ENCODE results near the gene MAPRE2. TPM values are rescaled to one million over a fixed set of nuclear protein-coding genes. Genes with fewer than 3 reads are reported as not detected.

Gene MAPRE2
- total and polyA plus RNA-seq, 7 experiments from 2014 or later, result 44.7 to 84.4 (median 81.7) TPM

GRCh38 chr18:35085450-35086380 is 44.5 kb downstream of the MAPRE2 start:
- Histone ChIP-seq H3K4me1 (ENCODE audit: control insufficient read depth in 2 of 2, insufficient read depth in 2 of 2, low read length in 2 of 2) (no peaks in the 10 kb centered on the region), H3K36me3 (ENCODE audit: control insufficient read depth in 2 of 3, insufficient read depth in 3 of 3, low read length in 3 of 3) (no peaks in the 10 kb centered on the region), H3K27me3 (ENCODE audit: control insufficient read depth in 2 of 2, insufficient read depth in 2 of 2, low read length in 2 of 2) (no peaks in the 10 kb centered on the region), H3K27ac (ENCODE audit: low read depth, low read length) (no peak overlapping the region), H3K9me3 (ENCODE audit: control insufficient read depth in 2 of 3, low read length in 3 of 3) (no peaks in the 10 kb centered on the region), H3K4me3 (ENCODE audit: low read length) (no peak overlapping the region)
- H3K4me1 Mint-ChIP-seq, result peaks cover 2 to 74% (median 62%) of the 10 kb centered on the region in 7 donors
- no peaks in the 10 kb centered on the region for H3K27me3 Mint-ChIP-seq
- ChIA-PET CTCF (no interaction called here), POLR2A (interaction anchor here (1.1 kb wide), 1 partner anchor 59 kb away, joined by 3 read pairs; no protein-coding TSS in a partner anchor)
- H3K36me3 Mint-ChIP-seq, result peaks cover 8 to 39% (median 17%) of the 10 kb centered on the region in 5 donors
- H3K4me3 Mint-ChIP-seq, result no peak overlapping the region
- ATAC-seq, result no peak
- H3K27ac Mint-ChIP-seq, result peak overlapping the region in 1 of 9 donors; percentile 19
- H3K9me3 Mint-ChIP-seq, result peaks cover 0 to 2% (median 0%) of the 10 kb centered on the region in 11 donors
- no peak for DNase-seq
- intact Hi-C loops (cut with micrococcal nuclease), result loop anchor here in 1 of 2 donors (2.0 kb wide), 2 partner anchors 17 to 21 kb away; no protein-coding TSS in a partner anchor

GRCh38 chr18:35086704-35087103 is 45.5 kb downstream of the MAPRE2 start:
- no peaks in the 10 kb centered on the region for H3K36me3 ChIP-seq (ENCODE audit: control insufficient read depth in 2 of 3, insufficient read depth in 3 of 3, low read length in 3 of 3)
- H3K27me3 Mint-ChIP-seq, result no peaks in the 10 kb centered on the region
- intact Hi-C loops (cut with micrococcal nuclease), result loop anchor here in 1 of 2 donors (2.0 kb wide), 2 partner anchors 18 to 20 kb away; no protein-coding TSS in a partner anchor
- peak overlapping the region in 3 of 9 donors; percentile 49 to 64 (median 60) for H3K27ac Mint-ChIP-seq
- H3K4me1 Mint-ChIP-seq, result peaks cover 2 to 65% (median 57%) of the 10 kb centered on the region in 7 donors
- no peaks in the 10 kb centered on the region for H3K27me3 ChIP-seq (ENCODE audit: control insufficient read depth in 2 of 2, insufficient read depth in 2 of 2, low read length in 2 of 2)
- peaks cover 8 to 31% (median 14%) of the 10 kb centered on the region in 5 donors for H3K36me3 Mint-ChIP-seq
- no peak overlapping the region for H3K4me3 Mint-ChIP-seq
- DNase-seq (no peak), ATAC-seq (no peak)
- no peak overlapping the region for H3K4me3 ChIP-seq (ENCODE audit: low read length)
- no peaks in the 10 kb centered on the region for H3K9me3 ChIP-seq (ENCODE audit: control insufficient read depth in 2 of 3, low read length in 3 of 3)
- H3K27ac ChIP-seq (ENCODE audit: low read depth, low read length), result no peak overlapping the region
- ChIA-PET CTCF (no interaction called here), POLR2A (no interaction called here)
- peaks cover 0 to 2% (median 0%) of the 10 kb centered on the region in 11 donors for H3K9me3 Mint-ChIP-seq
- H3K4me1 ChIP-seq (ENCODE audit: control insufficient read depth in 2 of 2, insufficient read depth in 2 of 2, low read length in 2 of 2), result no peaks in the 10 kb centered on the region

DNA sequence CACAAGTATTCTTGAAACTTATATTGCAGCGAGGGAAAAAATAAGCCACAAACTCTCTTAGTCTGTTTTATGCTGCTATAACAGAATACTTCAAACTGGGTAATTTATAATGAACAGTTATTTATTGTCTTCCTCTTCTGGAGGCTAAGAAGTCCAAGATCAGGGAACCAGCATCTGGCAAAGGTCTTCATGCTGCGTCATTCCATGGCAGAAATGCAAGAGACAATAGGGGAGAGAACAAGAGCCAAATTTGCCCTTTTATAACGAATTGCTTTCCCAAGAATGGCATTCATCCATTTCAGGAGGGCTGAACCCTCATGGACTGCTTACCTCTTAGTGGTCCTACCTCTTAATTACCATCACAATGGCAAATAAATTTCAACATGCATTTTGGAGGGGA is 46.5 kb downstream of the MAPRE2 start:
- Mint-ChIP-seq H3K27me3 (no peaks in the 10 kb centered on the region), H3K27ac (peak overlapping the region in 2 of 9 donors; percentile 60 to 63), H3K4me1 (peaks cover 2 to 66% (median 57%) of the 10 kb centered on the region in 7 donors), H3K36me3 (peaks cover 4 to 35% (median 10%) of the 10 kb centered on the region in 5 donors), H3K4me3 (no peak overlapping the region), H3K9me3 (peaks cover 0 to 2% (median 0%) of the 10 kb centered on the region in 11 donors)
- ChIA-PET POLR2A (no interaction called here), CTCF (interaction anchor here (1.0 kb wide), 1 partner anchor 62 kb away, joined by 3 read pairs; no protein-coding TSS in a partner anchor)
- ATAC-seq (no peak), DNase-seq (no peak)
- Histone ChIP-seq H3K27me3 (ENCODE audit: control insufficient read depth in 2 of 2, insufficient read depth in 2 of 2, low read length in 2 of 2) (no peaks in the 10 kb centered on the region), H3K4me1 (ENCODE audit: control insufficient read depth in 2 of 2, insufficient read depth in 2 of 2, low read length in 2 of 2) (no peaks in the 10 kb centered on the region), H3K9me3 (ENCODE audit: control insufficient read depth in 2 of 3, low read length in 3 of 3) (no peaks in the 10 kb centered on the region), H3K27ac (ENCODE audit: low read depth, low read length) (no peak overlapping the region), H3K4me3 (ENCODE audit: low read length) (no peak overlapping the region), H3K36me3 (ENCODE audit: control insufficient read depth in 2 of 3, insufficient read depth in 3 of 3, low read length in 3 of 3) (no peaks in the 10 kb centered on the region)
- intact Hi-C loops (cut with micrococcal nuclease), result loop anchor here in 1 of 2 donors (2.0 kb wide), 2 partner anchors 19 kb away; no protein-coding TSS in a partner anchor

DNA sequence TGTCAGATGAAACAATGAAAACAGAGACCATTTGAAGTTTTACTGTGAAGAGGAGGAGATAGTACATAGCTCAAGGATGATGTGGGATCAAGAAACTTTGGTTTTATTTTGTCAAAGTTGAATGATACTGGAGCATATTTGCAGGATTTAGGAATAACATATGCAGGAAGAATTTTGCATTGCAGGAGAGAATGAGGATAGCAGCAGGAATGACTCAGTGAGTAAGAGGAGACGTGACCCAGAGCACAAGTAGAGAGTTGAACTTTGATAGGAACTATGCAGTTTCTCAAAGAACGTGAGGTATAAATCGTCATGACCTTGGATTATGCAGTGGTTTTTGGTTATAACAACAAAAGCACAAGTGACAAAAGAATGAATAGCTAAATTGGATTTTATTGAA is 47.7 kb downstream of the MAPRE2 start:
- DNase-seq (no peak), ATAC-seq (no peak)
- H3K36me3 ChIP-seq (ENCODE audit: control insufficient read depth in 2 of 3, insufficient read depth in 3 of 3, low read length in 3 of 3), result no peaks in the 10 kb centered on the region
- H3K4me3 ChIP-seq (ENCODE audit: low read length), result no peak overlapping the region
- H3K9me3 Mint-ChIP-seq, result peaks cover 0 to 2% (median 0%) of the 10 kb centered on the region in 11 donors
- no peak overlapping the region for H3K27ac ChIP-seq (ENCODE audit: low read depth, low read length)
- ChIA-PET POLR2A (no interaction called here), CTCF (no interaction called here)
- H3K9me3 ChIP-seq (ENCODE audit: control insufficient read depth in 2 of 3, low read length in 3 of 3), result no peaks in the 10 kb centered on the region
- H3K27ac Mint-ChIP-seq, result peak overlapping the region in 1 of 9 donors; percentile 24
- intact Hi-C loops (cut with micrococcal nuclease), result no loop called here
- H3K36me3 Mint-ChIP-seq, result peaks cover 4 to 29% (median 14%) of the 10 kb centered on the region in 5 donors
- H3K4me1 ChIP-seq (ENCODE audit: control insufficient read depth in 2 of 2, insufficient read depth in 2 of 2, low read length in 2 of 2), result no peaks in the 10 kb centered on the region
- no peaks in the 10 kb centered on the region for H3K27me3 ChIP-seq (ENCODE audit: control insufficient read depth in 2 of 2, insufficient read depth in 2 of 2, low read length in 2 of 2)
- H3K27me3 Mint-ChIP-seq, result no peaks in the 10 kb centered on the region
- no peak overlapping the region for H3K4me3 Mint-ChIP-seq
- peaks cover 2 to 64% (median 60%) of the 10 kb centered on the region in 7 donors for H3K4me1 Mint-ChIP-seq

DNA sequence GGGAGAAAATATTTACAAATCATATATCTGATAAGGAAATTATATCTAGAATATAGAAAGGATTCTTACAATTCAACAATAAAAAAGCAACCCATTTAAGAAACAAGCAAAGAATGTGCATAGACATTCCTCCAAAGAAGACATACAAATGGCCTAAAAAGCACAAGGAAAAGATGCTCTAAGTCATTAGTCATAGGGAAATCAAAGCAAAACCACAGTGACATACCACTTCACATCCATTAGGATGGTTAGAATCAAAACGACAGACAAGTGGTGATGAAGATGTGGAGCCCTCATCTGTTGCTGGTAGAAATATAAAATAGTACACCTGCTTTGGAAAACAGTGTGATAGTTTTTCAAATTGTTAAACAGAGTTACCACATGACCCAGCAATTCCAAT is 48.2 kb downstream of the MAPRE2 start:
- H3K27ac Mint-ChIP-seq, result peak overlapping the region in 1 of 9 donors; percentile 54
- Histone ChIP-seq H3K4me1 (ENCODE audit: control insufficient read depth in 2 of 2, insufficient read depth in 2 of 2, low read length in 2 of 2) (no peaks in the 10 kb centered on the region), H3K36me3 (ENCODE audit: control insufficient read depth in 2 of 3, insufficient read depth in 3 of 3, low read length in 3 of 3) (no peaks in the 10 kb centered on the region), H3K4me3 (ENCODE audit: low read length) (no peak overlapping the region), H3K27ac (ENCODE audit: low read depth, low read length) (no peak overlapping the region), H3K9me3 (ENCODE audit: control insufficient read depth in 2 of 3, low read length in 3 of 3) (no peaks in the 10 kb centered on the region), H3K27me3 (ENCODE audit: control insufficient read depth in 2 of 2, insufficient read depth in 2 of 2, low read length in 2 of 2) (no peaks in the 10 kb centered on the region)
- ChIA-PET POLR2A (no interaction called here), CTCF (no interaction called here)
- intact Hi-C loops (cut with micrococcal nuclease), result no loop called here
- no peaks in the 10 kb centered on the region for H3K27me3 Mint-ChIP-seq
- peaks cover 0 to 2% (median 0%) of the 10 kb centered on the region in 11 donors for H3K9me3 Mint-ChIP-seq
- H3K4me3 Mint-ChIP-seq, result no peak overlapping the region
- ATAC-seq, result no peak
- peaks cover 4 to 28% (median 14%) of the 10 kb centered on the region in 5 donors for H3K36me3 Mint-ChIP-seq
- H3K4me1 Mint-ChIP-seq, result peaks cover 2 to 64% (median 61%) of the 10 kb centered on the region in 7 donors
- no peak for DNase-seq

GRCh38 chr18:35089891-35090550 is 48.8 kb downstream of the MAPRE2 start:
- H3K27ac Mint-ChIP-seq, result peak overlapping the region in 4 of 9 donors; percentile 1 to 54 (median 20)
- H3K36me3 ChIP-seq (ENCODE audit: control insufficient read depth in 2 of 3, insufficient read depth in 3 of 3, low read length in 3 of 3), result no peaks in the 10 kb centered on the region
- H3K4me3 ChIP-seq (ENCODE audit: low read length), result no peak overlapping the region
- no peaks in the 10 kb centered on the region for H3K27me3 ChIP-seq (ENCODE audit: control insufficient read depth in 2 of 2, insufficient read depth in 2 of 2, low read length in 2 of 2)
- intact Hi-C loops (cut with micrococcal nuclease), result no loop called here
- H3K4me3 Mint-ChIP-seq, result no peak overlapping the region
- H3K9me3 Mint-ChIP-seq, result peaks cover 0 to 2% (median 0%) of the 10 kb centered on the region in 11 donors
- H3K4me1 ChIP-seq (ENCODE audit: control insufficient read depth in 2 of 2, insufficient read depth in 2 of 2, low read length in 2 of 2), result no peaks in the 10 kb centered on the region
- H3K27ac ChIP-seq (ENCODE audit: low read depth, low read length), result no peak overlapping the region
- H3K4me1 Mint-ChIP-seq, result peaks cover 2 to 66% (median 62%) of the 10 kb centered on the region in 7 donors
- no peak for DNase-seq
- no peaks in the 10 kb centered on the region for H3K27me3 Mint-ChIP-seq
- ChIA-PET POLR2A (no interaction called here), CTCF (no interaction called here)
- H3K36me3 Mint-ChIP-seq, result peaks cover 4 to 26% (median 14%) of the 10 kb centered on the region in 5 donors
- no peaks in the 10 kb centered on the region for H3K9me3 ChIP-seq (ENCODE audit: control insufficient read depth in 2 of 3, low read length in 3 of 3)
- no peak for ATAC-seq
